HG02763 (cell line): Measurements from ENCODE around the gene FAM217A.
"Not testable (repeated sequence)": the region's sequence is repeated elsewhere in the genome, so short reads cannot be mapped to it uniquely, and the experiment has no call there.

Source experiments
- ATAC-seq: cut with Tn5 transposase; IDR thresholded peaks from one replicate; pipeline ENCODE4 v1.9.1; 2021; ENCODE audit warnings: mild to moderate bottlenecking, moderate library complexity; ENCODE audit not compliant: unreplicated experiment

FAM217A gene, protein sequence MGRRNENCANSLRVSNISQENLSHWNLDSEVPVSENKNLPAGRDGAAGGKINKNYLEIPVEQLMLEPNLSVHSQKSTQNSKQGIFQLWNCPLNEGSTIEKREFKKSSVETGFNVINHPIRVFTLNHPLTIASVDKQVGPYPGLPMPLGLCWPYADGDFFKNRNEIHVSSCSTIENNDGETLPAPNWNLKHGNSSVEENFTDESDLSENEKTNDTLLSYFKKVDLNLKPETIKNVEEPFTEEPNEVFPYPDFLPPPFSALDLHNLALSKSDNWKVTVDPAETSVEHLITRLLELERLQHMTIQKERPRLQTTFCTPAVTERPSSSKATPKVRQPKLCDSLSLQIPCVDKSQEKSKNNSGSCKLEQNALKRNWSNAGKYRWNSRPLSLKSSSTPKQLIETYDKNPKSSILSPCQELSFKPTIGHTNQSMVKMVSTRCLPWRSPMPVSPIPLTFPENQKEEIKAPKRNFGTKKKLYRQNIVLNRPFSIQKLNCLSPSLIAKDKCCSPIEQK

DNA sequence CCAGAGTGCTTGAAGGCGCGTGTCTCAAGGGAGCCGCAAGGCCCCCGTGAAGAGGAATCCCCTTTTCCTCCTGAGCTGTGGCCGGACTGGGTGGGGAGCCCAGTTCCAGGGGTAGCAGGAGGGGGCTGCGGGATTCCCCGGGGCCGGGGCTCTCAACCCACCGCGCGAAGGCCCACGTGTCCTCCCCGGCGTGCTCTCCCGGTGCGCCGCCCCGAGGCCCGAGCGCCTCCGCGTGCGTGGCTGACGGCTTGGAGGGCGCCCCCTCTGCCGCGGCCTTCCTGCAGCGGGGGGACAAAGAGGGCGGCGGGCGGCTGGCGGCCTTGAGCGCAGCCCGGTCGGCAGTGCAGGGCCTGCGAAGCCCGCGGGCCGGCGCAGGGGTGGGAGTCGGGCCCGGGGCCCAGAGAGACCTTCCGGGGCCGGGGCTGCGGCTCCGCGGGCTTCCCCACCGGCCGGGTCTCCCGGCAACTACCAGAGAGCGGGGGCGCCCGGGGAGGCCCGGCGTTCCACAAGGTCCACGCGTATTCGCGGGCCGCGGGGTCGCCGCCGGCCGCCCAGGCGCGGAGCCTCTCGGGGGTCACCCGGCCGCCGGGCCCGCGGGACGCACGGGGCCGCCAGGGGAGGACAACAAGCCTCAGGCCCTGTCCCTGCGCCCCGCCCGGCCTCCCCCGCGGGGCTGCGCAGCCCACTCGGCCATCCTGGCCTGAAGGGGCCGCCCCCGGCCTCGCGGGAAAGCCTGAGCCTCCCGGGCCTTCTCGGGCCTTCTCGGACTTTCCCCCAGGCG is at the start of gene FAM217A:
Gene FAM217A, minus strand, starts transcription at position 447 of the 781 bp plus-strand sequence. CDS start 1,723 bp downstream, outside the sequence.
- no peak for ATAC-seq

DNA sequence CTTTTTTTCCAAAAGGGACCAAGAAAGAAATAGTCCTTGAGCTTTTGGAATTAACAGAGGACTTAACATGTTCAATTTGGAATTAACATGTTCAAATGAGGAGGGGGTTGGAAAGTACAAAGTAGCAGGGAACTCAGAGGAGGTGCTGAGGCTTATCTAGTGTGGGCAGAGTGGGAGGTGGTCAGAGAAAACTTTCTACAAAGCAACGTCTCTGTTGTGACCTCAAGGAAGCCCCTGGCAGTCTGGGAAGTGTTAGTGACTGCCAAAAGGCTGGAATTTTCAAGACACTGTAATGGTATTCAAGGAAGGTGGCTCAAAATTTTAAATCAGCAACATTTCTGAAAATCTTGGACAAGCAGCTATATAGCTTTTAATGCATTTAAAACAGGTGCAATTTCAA is 49.1 kb upstream of the FAM217A start:
- no peak for ATAC-seq

DNA sequence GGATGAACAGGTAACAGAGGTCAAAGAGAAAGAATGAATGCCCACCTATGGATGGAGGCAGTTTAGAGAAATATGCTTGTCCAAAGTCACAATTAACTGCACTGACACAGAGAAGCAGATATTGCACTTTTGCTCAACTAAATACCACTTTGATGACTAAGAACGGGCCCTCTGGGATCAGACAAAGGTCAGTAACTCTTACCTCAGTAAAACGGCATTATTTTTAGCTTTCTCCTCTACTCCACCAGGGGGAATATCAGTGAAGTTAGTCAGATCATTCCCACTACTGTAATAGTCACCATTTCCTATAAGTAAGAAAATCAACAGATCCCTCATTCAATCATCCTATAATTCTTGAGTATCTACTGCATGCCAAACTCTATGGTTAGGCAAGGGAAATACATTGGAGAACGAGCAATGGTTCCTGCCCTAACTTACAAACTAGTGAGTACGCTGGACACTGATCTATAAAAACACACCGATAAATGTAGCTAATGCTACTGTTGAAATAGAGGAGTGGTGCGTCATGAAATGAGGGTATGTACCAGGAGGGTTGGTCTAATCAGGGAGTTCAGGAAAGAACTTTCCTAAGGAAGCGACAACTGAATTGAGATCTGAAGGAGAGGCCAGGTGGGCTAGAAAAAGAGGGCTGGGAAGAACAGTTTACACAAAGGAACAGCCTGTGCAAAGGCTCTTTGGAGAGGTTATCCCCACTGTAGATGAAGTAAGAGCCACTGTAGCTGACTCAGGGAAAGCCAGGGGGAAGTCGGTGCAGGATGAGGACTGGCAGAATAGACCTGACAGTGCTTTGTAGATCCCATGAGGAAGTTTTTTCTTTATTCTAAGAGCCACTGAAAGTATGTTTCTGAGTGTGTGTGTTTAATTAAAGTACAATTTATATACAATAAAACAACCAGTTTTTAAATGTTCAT is 47.3 kb upstream of the FAM217A start:
- ATAC-seq: no peak

DNA sequence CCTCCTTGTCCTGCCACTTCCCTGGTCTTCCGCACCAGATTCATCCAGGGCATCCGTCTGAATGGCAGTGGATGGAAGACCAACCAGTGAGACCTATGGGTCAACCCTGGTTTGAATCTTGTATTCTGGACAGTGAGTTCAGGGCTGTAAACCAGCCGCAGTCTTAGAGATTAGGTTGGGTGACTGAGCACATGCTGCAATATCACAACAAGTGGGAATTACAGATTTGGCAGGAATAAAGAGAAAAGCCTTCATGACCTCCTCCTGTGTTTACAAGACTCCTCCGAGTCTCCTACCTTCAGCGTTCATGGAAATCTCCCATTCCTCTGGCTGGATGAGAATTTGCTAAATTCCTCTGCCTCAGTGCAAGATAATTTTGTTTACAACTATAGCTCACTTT is 46.6 kb upstream of the FAM217A start:
- no peak for ATAC-seq

DNA sequence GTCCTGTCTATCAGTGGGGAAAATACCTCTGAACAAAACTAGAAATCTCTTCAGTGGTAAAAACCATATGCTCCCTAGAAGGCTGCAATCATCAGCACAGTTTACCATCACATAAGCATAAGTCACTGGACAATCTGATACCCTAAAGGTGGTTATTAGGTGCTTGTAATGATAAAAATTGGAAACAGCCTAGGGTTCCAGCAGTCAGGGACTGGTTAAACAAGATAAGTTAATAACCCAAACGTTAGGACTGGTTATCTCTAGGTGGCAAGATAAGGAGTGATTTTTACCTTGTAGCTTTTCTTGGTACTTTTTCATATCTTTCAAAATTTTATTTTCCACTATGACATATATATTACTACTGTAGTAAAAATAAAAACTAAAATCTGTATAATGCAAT is 45.4 kb upstream of the FAM217A start:
- no peak for ATAC-seq

DNA sequence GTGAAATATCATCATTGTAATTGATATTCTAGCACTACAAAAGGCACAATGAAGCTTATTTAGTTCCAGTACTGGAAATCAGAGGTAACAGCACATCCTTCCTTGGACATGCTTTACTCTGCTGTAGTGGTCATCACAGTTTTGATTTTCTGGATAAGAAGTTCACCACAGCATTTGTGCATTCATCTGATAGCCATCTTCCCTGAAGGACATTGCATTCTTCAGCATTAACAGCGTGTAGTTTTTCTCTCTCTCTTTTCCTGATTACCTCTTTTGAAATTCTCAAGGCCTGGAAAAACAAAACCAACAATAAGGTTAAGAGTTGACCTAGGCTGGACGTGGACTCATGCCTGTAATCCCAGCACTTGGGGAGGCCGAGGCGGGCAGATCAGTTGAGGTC is 36.8 kb upstream of the FAM217A start:
- no peak for ATAC-seq

DNA sequence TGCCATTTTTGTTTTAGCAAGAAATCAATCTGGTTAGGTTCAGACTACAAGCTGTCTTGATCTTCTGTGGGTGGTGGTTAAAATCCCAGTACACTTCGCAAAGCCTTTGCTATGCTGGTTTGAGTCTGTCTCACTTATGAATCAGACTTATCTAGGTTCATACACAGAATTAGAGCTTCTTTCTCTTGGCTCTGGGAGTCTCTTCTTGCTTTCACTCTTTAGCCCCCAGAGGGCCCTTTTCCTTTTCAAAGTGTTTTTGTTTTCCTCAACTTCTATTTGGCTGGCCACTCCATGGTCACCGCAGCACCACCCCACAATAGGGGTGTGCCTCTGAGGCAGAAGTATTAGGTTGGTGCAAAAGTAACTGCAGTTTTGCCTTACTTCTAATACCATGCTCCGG is 35.2 kb upstream of the FAM217A start:
- ATAC-seq: no peak

DNA sequence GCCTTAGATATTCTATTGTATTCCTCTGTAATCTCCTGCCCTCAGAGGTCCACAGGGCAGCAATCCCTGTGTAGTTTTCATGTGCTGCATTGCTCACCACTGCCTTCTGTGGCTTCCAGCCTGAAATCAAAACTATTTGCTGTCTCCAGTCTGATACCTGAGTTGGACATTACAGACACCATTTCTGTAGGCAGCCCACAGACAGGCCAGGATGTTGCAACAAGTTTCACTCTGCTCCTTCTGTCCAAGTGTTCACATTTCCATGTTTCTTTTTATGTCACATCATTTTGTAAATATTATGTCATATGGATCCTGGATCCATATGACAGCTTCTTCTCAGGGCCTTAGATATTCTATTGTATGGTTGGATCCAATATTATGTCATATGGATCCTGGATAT is 34.7 kb upstream of the FAM217A start:
- ATAC-seq: no peak

DNA sequence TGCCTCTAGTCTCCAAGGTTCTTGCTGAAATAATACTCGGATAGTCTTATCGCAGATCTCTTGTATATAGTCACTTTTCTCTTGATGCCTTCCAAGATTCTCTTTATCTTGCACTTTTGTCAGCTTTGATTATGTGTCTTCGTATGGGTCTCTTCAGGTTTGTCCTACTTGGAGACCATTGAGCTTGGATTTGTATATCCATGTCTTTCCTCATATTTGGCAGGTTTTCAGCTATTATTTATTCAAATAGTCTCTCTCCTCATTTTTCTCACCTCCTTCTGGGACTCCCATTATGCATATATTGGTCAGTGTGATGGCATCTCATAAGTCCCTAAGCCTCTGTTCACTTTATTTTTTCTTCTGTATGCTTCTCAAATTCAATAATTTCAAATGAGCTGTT is 33.4 kb upstream of the FAM217A start:
- no peak for ATAC-seq

DNA sequence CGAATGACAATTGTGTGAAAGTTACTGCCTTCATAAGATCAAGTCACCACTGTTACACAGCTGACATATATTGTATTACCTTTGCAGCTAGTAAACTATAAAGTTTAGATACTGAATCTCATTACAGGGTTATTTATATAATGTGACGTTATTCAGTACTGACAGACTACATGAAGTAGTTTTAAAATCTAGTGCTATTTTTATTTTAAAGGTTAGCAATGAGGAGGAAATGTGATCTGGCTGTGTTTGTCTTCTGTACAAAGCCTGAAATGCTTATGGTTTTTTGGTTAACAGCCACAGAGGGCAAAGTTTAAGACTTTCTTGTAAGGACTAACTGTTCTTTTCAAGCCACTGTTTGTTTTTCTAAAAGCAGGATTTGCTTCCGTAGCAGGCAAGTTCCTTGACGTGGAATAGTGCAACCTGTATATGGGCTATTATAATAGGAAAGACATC is 30.5 kb upstream of the FAM217A start:
- not testable (repeated sequence) for ATAC-seq

DNA sequence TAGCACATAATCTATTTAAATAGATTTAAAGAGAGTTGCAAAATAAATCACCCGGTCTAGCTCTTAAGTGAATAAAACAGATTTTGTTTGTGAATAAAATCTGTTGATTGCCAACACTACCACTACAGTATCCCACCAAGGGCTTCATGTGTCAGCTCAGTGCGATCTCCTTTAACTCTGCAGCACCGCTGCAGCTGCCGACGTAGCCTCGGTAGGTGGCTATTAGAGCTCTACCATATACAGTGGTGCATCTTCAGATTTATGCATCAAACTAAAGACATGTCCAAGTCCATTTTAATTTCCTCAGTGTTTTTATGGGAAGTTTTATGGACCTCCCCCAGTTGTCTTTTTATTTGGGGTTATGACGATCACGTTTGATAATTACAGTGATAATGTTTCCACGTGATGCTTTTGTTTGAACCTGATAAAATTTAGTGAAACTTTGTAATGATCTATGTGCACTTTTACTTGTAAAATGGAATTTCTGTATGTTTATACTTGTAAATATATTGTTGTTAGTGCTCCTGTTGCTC is 29.7 kb upstream of the FAM217A start:
- no peak for ATAC-seq

DNA sequence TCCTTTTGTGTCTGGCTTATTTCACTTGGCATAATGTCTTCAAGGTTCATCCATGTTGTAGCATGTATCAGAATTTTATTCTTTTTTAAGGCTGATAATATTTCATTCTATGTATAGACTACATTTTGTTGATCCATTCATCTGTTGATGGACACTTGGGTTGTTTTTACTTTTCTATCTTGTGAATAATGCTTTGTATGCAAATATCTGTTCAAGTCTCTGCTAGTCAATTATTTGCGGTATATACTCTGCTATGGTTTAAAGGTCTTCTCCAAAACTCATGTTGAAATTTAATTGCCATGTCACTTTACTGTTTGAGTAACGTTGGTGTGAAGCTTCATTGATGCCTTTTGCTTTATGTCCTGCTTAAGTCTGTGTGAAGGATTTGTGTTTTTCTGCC is 28.9 kb upstream of the FAM217A start:
- no peak for ATAC-seq

DNA sequence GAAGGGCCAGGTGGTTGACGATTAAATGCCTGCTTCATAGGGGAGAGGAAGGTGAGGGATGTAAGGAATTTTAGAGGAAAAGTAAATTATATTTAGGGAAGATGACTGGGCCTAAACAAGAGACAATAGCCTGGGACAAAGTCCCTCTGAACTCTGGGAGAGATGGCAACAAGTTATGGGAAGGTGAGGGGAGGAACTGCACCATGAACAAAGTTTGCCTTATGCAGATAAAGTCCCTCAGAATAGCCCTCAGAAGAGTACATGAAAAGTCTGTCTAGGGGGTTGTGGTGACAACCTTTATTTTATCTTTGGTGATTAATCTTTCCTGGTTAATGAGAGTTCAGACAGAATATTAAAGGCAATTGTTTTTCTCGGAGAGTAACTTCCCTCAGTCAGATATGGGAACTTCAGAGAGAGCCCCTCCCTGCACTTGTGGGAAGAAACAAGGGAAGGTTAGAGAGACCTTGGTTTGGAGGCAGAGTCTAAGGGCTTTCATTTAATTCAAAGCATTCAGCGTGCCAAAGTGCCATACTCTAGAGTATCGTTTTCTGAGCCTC is 27.1 kb upstream of the FAM217A start:
- ATAC-seq: no peak

DNA sequence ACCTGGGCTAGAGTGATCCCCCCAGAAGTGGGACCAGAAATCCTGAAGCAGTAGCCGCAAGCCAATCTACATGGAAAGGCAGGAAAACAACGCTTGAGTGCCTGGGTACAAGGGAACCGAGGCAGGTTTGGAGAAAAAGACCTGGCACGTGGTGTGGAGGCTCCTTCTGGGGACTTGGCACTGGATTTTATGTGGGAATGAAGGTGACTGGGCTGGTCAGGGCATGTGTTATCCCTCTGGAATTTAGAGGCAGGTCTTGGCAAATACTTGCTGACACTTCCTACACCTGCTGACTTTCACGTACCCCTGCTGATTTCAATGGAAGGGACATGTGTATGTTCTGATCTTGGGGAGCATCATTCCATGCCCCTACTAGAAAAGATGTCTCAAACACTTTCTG is 25.0 kb upstream of the FAM217A start:
- ATAC-seq: no peak

DNA sequence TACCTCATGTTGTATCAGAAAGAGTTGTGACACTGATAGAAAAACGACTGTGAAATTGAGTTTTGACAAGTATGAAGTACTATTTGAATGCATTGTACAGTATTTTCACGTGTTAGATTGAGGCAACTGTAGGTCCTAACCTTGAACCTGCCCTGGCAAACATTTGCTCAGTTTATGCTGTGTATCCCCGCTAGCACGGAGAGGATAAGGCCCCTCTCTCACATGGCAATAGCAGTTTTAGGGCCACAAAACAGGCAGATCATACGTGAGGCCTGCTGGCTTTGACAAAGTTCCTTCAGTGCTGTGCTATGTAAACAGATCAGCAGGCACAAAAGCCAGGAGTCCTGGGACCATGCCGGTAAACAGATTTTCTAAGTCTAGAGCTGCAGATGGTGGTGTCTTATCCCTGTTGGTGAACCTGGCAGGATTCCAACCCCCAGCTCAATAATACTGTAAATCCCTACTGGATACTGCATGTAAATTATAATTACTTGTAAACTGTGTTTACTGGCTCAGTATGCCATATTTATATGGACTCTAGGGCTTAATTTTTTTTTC is 23.8 kb upstream of the FAM217A start:
- ATAC-seq: no peak

DNA sequence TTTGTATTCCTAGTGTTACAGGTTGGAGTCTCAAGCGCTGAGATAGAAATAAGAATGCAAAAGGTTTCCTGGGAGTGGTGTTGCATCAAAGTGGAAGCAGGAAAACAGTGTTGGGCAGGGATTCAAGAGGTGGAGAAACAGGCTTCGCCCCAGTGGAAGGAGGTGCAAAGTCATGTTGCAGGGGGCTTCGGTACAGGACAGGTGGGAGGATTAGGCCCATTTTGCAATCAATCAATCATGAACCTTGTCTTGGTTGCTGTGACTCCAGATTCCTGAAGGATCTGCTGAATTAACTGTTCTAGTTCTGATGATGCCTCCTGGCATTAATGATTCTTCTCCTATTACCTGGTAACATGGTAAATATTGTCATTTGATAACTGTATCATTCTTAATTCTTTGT is 22.4 kb upstream of the FAM217A start:
- no peak for ATAC-seq

DNA sequence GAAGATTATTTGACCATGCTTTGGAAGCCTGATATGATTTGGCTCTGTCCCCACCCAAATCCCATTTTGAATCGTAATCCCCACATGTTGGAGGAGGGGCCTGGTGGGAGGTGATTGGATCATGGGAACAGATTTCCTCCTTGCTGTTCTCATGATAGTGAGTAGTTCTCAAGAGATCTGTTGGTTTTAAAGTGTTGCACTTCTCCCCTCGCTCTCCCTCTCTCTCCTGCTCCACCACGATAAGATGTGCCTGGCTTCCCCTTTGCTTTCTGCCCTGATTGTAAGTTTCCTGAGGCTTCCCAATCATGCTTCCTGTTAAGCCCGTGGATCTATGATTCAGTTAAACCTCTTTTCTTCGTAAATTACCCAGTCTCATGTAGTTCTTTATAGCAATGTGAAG is 21.7 kb upstream of the FAM217A start:
- ATAC-seq: no peak

DNA sequence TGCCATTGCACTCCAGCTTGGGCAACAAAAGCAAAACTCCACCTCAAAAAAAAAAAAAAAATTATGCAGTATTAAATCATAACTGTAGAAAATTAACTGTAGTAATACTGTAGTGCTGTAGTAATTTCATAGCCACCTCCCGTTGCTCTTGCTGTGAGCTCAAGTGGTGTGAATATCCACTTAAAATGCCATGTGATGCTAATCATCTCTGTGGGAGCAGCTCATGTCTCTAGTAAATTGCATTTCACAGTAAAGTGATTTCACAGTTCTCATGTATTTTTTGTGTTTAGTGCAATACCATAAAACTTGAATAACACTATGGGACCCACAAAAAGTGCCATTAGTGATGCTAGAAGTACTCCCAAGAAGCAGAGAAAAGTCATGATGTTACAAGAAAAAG is 14.4 kb upstream of the FAM217A start:
- no peak for ATAC-seq

DNA sequence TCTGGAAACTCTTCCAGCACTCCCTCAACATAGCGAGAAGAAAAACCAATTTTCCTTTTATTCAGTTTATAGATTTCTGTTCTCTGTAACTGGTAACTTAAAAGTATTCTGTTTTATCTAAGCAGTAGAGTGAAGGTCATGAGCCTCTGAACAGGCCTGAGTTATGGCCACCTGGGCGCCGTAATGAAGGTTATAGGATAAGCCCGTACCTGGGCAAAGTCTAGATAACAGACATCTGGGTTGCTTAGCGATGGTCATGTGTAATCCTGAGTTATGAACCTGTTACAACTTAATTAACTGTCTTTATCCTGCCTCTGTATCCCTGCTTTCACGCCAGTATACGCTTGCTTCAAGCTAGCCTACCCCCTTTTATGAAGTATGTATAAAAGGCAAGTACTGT is 13.0 kb upstream of the FAM217A start:
- ATAC-seq: no peak

DNA sequence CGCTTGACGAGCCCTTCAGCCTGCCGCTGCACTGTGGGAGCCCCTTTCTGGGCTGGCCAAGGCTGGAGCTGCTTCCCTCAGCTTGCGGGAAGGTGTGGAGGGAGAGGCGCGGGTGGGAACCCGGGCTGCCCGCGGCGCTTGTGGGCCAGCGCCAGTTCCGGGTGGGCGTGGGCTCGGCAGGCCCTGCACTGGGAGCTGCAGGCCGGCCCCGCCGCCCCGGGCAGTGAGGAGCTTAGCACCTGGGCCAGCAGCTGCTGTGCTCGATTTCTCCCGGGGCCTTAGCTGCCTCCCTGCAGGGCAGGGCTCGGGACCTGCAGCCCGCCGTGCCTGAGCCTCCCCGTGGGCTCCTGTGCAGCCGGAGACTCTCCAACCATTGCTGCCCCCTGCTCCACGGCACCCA is 11.1 kb upstream of the FAM217A start:
- ATAC-seq: not testable (repeated sequence)
